H7 (cell line): ENCODE measurements around the gene ERCC3. TPM values are rescaled to one million over a fixed set of nuclear protein-coding genes. Genes with fewer than 3 reads are reported as not detected.
A peak's percentile ranks its signal among the peaks of the same experiment; 100 is the strongest.
"Not testable (repeated sequence)": the region's sequence is repeated elsewhere in the genome, so short reads cannot be mapped to it uniquely, and the experiment has no call there.

Experiments
- DNase-seq: peaks from one replicate; pipeline ENCODE4 v3.0.0; 2012
- H3K27me3 ChIP-seq: 2 replicates; pipeline ENCODE4 v1.6.0; 2011; ENCODE audit warnings: mild to moderate bottlenecking, low read length; ENCODE audit not compliant: control insufficient read depth, insufficient read depth
- H3K36me3 ChIP-seq: replicated peaks from 2 replicates; pipeline ENCODE4 v1.5.1; 2011; ENCODE audit warnings: low read length; ENCODE audit not compliant: control insufficient read depth, insufficient read depth
- H3K4me3 ChIP-seq: 2 replicates; pipeline ENCODE4 v1.5.1; 2011; ENCODE audit warnings: low read depth, mild to moderate bottlenecking, control low read depth, low read length, moderate library complexity; ENCODE audit not compliant: insufficient read depth
- total RNA-seq: library from RNA; depleted of rRNA; stranded (reverse); fragments of >200 nt; shearing (Covaris generic); gene quantifications from 2 replicates; pipeline ENCODE4 v1.2.3, GENCODE V29; 2014

Gene ERCC3
- total RNA-seq, 1 experiment from 2014 or later = 38.4 TPM

- no peaks in the 10 kb centered on the region for H3K27me3 ChIP-seq
- H3K36me3 ChIP-seq = no peaks in the 10 kb centered on the region
- no peak overlapping the region for H3K4me3 ChIP-seq
- DNase-seq = no peak
Observed at GRCh38 chr2:127226132-127226519, 67.8 kb downstream of the ERCC3 start.

- H3K36me3 ChIP-seq = no peaks in the 10 kb centered on the region
- H3K4me3 ChIP-seq = no peak overlapping the region
- DNase-seq = no peak
- peaks cover 3% of the 10 kb centered on the region; the same call in 1 of the 2 replicates for H3K27me3 ChIP-seq
Observed at GRCh38 chr2:127225186-127225960, 68.6 kb downstream of the ERCC3 start.

GRCh38 chr2:127224135-127224534 lies 69.8 kb downstream of the ERCC3 start:
- not testable (repeated sequence) for H3K4me3 ChIP-seq, H3K27me3 ChIP-seq, DNase-seq, H3K36me3 ChIP-seq

- DNase-seq = peak; percentile 80
- Histone ChIP-seq H3K27me3 (peaks cover 29% of the 10 kb centered on the region), H3K4me3 (peak overlapping the region; percentile 80), H3K36me3 (no peaks in the 10 kb centered on the region)
Observed at GRCh38 chr2:127220768-127221527, 73.0 kb downstream of the ERCC3 start.

- no peaks in the 10 kb centered on the region for H3K36me3 ChIP-seq
- H3K27me3 ChIP-seq = peaks cover 29% of the 10 kb centered on the region
- H3K4me3 ChIP-seq = peak within 1 kb of the TSS; percentile 80
- peak; percentile 82 for DNase-seq
Observed at GRCh38 chr2:127220102-127220767, 73.7 kb downstream of the ERCC3 start, which contains the start of gene CYP27C1. Gene CYP27C1, minus strand, starts transcription at chr2:127220299. Its CDS starts 29 bp downstream, at chr2:127220270.

GRCh38 chr2:127219171-127220070 lies 74.5 kb downstream of the ERCC3 start:
- DNase-seq = peak; percentile 86
- H3K27me3 ChIP-seq = peaks cover 29% of the 10 kb centered on the region

GRCh38 chr2:127218812-127219170 lies 75.2 kb downstream of the ERCC3 start:
- no peak for DNase-seq
- no peaks in the 10 kb centered on the region for H3K36me3 ChIP-seq
- peak overlapping the region; percentile 80 for H3K4me3 ChIP-seq
- peaks cover 29% of the 10 kb centered on the region for H3K27me3 ChIP-seq

More at GRCh38 chr2:127219171-127220070, 74.5 kb downstream of the ERCC3 start:
- no peaks in the 10 kb centered on the region for H3K36me3 ChIP-seq
- peak overlapping the region; percentile 80 for H3K4me3 ChIP-seq

GRCh38 chr2:127217470-127218325 lies 76.2 kb downstream of the ERCC3 start:
- DNase-seq = peak; percentile 64
- Histone ChIP-seq H3K4me3 (no peak overlapping the region), H3K27me3 (peaks cover 29% of the 10 kb centered on the region)

GRCh38 chr2:127216593-127216992 lies 77.4 kb downstream of the ERCC3 start:
- H3K27me3 ChIP-seq = peaks cover 29% of the 10 kb centered on the region
- H3K36me3 ChIP-seq = no peaks in the 10 kb centered on the region
- no peak for DNase-seq
- H3K4me3 ChIP-seq = no peak overlapping the region

More at GRCh38 chr2:127217470-127218325, 76.2 kb downstream of the ERCC3 start:
- H3K36me3 ChIP-seq = no peaks in the 10 kb centered on the region

- Histone ChIP-seq H3K27me3 (peaks cover 29% of the 10 kb centered on the region), H3K36me3 (no peaks in the 10 kb centered on the region), H3K4me3 (no peak overlapping the region)
- DNase-seq = no peak
Observed at GRCh38 chr2:127216095-127216494, 77.8 kb downstream of the ERCC3 start.

GRCh38 chr2:127214201-127214600 lies 79.7 kb downstream of the ERCC3 start:
- not testable (repeated sequence) for H3K4me3 ChIP-seq, DNase-seq, H3K36me3 ChIP-seq
- H3K27me3 ChIP-seq = peaks cover 22% of the 10 kb centered on the region

- Histone ChIP-seq H3K4me3 (no peak overlapping the region), H3K36me3 (no peaks in the 10 kb centered on the region), H3K27me3 (no peaks in the 10 kb centered on the region)
- peak; percentile 60 for DNase-seq
Observed at GRCh38 chr2:127208313-127208712, 85.6 kb downstream of the ERCC3 start.
